ENCODE measurements around the gene FASTKD2.

Gene FASTKD2

GRCh38 chr2:206765242-206766056 is at the start of gene FASTKD2, which contains the start of gene MDH1B:
TSS of gene FASTKD2 (plus strand) at chr2:206765606. CDS start at chr2:206766694, 1,088 bp downstream.
TSS of gene MDH1B (minus strand) at chr2:206765328. CDS start at chr2:206765271, 57 bp downstream.
- DNase-seq (ENCODE audit: low read depth in 2 of 2, low spot score in 1 of 2) = peak; percentile 52 to 72

GRCh38 chr2:206716623-206717022 is 48.8 kb upstream of the FASTKD2 start:
- no peak for DNase-seq (ENCODE audit: low read depth in 2 of 2, low spot score in 1 of 2)

GRCh38 chr2:206718296-206718695 is 47.1 kb upstream of the FASTKD2 start, which contains the start of gene DYTN:
TSS of gene DYTN (minus strand) at chr2:206718396. CDS start at chr2:206718279, 117 bp downstream.
- no peak for DNase-seq (ENCODE audit: low read depth in 2 of 2, low spot score in 1 of 2)

- no peak for DNase-seq (ENCODE audit: low read depth in 2 of 2, low spot score in 1 of 2)
Observed at GRCh38 chr2:206721256-206721920, 44.0 kb upstream of the FASTKD2 start.

- no peak for DNase-seq (ENCODE audit: low read depth in 2 of 2, low spot score in 1 of 2)
Observed at GRCh38 chr2:206723288-206723687, 42.1 kb upstream of the FASTKD2 start.

GRCh38 chr2:206727287-206727686 is 38.1 kb upstream of the FASTKD2 start:
- no peak for DNase-seq (ENCODE audit: low read depth in 2 of 2, low spot score in 1 of 2)

- no peak for DNase-seq (ENCODE audit: low read depth in 2 of 2, low spot score in 1 of 2)
Observed at GRCh38 chr2:206728277-206729199, 36.9 kb upstream of the FASTKD2 start.

GRCh38 chr2:206733341-206733740 is 32.1 kb upstream of the FASTKD2 start:
- no peak for DNase-seq (ENCODE audit: low read depth in 2 of 2, low spot score in 1 of 2)

GRCh38 chr2:206736935-206737334 is 28.5 kb upstream of the FASTKD2 start:
- no peak for DNase-seq (ENCODE audit: low read depth in 2 of 2, low spot score in 1 of 2)

- DNase-seq (ENCODE audit: low read depth in 2 of 2, low spot score in 1 of 2) = no peak
Observed at GRCh38 chr2:206739271-206739670, 26.1 kb upstream of the FASTKD2 start.

- DNase-seq (ENCODE audit: low read depth in 2 of 2, low spot score in 1 of 2) = no peak
Observed at GRCh38 chr2:206740800-206741199, 24.6 kb upstream of the FASTKD2 start.

GRCh38 chr2:206756816-206757215 is 8.6 kb upstream of the FASTKD2 start:
- DNase-seq (ENCODE audit: low read depth in 2 of 2, low spot score in 1 of 2) = no peak

- no peak for DNase-seq (ENCODE audit: low read depth in 2 of 2, low spot score in 1 of 2)
Observed at GRCh38 chr2:206764673-206765241, 649 bp upstream of the FASTKD2 start.

GRCh38 chr2:206766057-206766930 is 888 bp downstream of the FASTKD2 start:
- DNase-seq (ENCODE audit: low read depth in 2 of 2, low spot score in 1 of 2) = no peak

- DNase-seq (ENCODE audit: low read depth in 2 of 2, low spot score in 1 of 2) = no peak
Observed at GRCh38 chr2:206774871-206775270, 9.5 kb downstream of the FASTKD2 start.

GRCh38 chr2:206776432-206776831 is 11.0 kb downstream of the FASTKD2 start:
- no peak for DNase-seq (ENCODE audit: low read depth in 2 of 2, low spot score in 1 of 2)

GRCh38 chr2:206780671-206781070 is 15.3 kb downstream of the FASTKD2 start:
- DNase-seq (ENCODE audit: low read depth in 2 of 2, low spot score in 1 of 2) = no peak

GRCh38 chr2:206783718-206784117 is 18.3 kb downstream of the FASTKD2 start:
- DNase-seq (ENCODE audit: low read depth in 2 of 2, low spot score in 1 of 2) = no peak

GRCh38 chr2:206784559-206785353 is 19.4 kb downstream of the FASTKD2 start:
- no peak for DNase-seq (ENCODE audit: low read depth in 2 of 2, low spot score in 1 of 2)
